ENCODE measurements around the gene OPRM1. TPM values are rescaled to one million over a fixed set of nuclear protein-coding genes. Genes with fewer than 3 reads are reported as not detected.
A peak's percentile ranks its signal among the peaks of the same experiment; 100 is the strongest.

OPRM1 gene
- total RNA-seq, 3 donors from 2014 or later, result 0.57 TPM; not detected in 2

DNA sequence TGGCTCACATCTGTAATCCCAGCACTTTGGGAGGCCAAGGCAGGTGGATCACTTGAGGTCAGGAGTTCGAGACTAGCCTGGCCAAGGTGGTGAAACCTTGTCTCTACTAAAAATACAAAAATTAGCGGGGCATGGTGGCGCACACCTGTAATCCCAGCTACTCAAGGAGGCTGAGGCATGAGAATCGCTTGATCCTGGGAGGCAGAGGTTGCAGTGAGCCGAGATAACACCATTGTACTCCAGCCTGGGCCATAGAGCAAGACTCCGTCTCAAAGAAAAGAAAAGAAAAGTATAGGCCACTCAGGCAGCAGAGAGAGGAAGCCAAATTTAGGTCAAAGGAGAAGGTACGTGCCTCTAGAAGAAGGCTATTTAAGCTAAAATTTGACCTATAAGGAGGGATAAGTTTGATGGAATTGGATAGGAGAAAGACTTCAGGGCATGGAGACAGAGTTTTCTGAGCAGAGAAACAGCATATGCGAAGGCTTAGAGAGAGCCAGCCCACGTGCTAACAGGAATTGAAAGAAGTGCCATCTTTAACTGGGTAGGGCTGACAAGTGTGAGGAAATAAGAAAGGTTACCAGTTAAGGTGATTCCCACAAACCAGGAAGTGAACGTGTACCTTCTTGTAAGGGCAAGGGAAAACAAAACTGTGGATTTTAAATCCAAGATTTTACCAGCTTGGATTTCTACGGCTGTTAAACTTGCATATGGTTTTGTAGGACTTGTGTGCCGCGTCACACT, 203.7 kb downstream of the OPRM1 start:
- Histone ChIP-seq H3K4me1 (ENCODE audit: low read depth) (no peaks in the 10 kb centered on the region), H3K9me3 (no peaks in the 10 kb centered on the region), H3K36me3 (ENCODE audit: low read depth) (no peaks in the 10 kb centered on the region), H3K4me3 (no peak overlapping the region)
- no peak for DNase-seq
- ATAC-seq, result no peak
- TF ChIP-seq, protein P1, sequence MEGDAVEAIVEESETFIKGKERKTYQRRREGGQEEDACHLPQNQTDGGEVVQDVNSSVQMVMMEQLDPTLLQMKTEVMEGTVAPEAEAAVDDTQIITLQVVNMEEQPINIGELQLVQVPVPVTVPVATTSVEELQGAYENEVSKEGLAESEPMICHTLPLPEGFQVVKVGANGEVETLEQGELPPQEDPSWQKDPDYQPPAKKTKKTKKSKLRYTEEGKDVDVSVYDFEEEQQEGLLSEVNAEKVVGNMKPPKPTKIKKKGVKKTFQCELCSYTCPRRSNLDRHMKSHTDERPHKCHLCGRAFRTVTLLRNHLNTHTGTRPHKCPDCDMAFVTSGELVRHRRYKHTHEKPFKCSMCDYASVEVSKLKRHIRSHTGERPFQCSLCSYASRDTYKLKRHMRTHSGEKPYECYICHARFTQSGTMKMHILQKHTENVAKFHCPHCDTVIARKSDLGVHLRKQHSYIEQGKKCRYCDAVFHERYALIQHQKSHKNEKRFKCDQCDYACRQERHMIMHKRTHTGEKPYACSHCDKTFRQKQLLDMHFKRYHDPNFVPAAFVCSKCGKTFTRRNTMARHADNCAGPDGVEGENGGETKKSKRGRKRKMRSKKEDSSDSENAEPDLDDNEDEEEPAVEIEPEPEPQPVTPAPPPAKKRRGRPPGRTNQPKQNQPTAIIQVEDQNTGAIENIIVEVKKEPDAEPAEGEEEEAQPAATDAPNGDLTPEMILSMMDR (IDR thresholded peaks at IDR 0.05), result no peak
- intact Hi-C loops (cut with DNase I, micrococcal nuclease), result no loop called here

DNA sequence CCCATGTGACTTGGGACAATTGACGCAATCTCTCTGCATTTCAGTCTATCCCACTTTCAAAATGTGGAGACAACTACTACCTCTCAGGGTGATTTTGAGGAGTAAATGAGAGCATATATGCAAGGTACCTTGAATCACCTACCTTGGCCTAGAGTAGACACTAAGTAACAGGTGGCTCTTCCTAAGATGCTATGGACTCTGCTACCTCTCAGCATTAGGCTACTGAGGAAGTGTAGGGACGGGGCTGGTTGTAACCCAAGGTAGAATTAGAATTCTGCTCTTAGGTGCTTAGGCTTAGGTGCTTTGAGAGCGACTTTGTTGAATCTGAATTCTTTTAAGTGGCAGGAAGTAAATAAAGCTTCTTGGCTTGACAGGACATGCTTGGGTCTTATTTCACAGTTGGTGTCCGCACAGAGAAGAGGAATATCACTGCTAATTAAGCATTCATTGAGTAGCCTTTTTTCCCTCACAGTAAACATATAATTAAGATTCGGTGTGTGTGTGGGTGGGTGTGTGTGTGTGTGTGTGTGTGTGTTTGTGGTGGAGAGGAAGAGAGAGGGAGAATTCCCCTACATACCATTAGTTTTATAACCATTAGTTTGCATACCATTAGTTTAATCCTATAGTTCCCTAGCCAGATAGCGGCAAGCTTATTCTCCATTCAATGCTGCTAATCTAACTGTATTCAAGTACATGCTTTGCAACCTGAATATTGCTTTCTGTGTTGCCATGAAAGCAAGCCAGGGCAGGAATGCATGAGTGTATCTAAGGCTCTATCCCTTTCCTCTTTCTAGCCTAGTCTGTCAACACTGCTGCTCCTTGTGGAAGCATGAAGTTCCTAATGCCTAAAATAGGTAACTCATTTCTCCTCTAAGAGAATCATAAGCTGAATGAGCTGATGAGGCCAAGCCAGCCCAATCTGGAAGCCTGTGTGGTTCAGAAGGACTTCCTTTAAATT, 205.0 kb downstream of the OPRM1 start:
- intact Hi-C loops (cut with DNase I, micrococcal nuclease), result no loop called here
- TF ChIP-seq, protein P1 (IDR thresholded peaks at IDR 0.05), result no peak
- Histone ChIP-seq H3K36me3 (ENCODE audit: low read depth) (no peaks in the 10 kb centered on the region), H3K9me3 (no peaks in the 10 kb centered on the region), H3K4me1 (ENCODE audit: low read depth) (peaks cover 4% of the 10 kb centered on the region), H3K4me3 (no peak overlapping the region)
- DNase-seq, result no peak
- no peak for ATAC-seq

DNA sequence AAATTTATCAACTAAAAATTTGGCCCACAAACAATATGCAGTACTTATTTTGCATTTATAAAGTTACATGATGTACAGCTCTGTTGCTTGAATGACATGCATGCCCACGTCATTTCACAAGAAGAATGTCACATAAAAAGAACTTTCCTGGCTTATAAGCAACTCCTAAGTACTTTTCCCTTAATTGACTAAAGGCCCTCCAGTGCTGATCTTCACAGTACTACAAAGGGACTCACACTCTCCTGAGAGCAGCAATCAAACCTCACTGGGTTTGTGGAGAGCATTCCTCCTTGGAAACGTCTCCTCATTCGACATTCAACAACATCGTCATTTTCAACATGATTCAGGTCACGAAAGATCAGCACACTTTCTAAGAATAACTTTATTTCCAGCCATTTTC, 206.5 kb downstream of the OPRM1 start:
- ATAC-seq (peak; percentile 7), DNase-seq (no peak)
- H3K36me3 ChIP-seq (ENCODE audit: low read depth), result no peaks in the 10 kb centered on the region
- TF ChIP-seq, protein P1 (IDR thresholded peaks at IDR 0.05), result no peak
- intact Hi-C loops (cut with DNase I, micrococcal nuclease), result no loop called here
- H3K4me1 ChIP-seq (ENCODE audit: low read depth), result peaks cover 7% of the 10 kb centered on the region
- no peaks in the 10 kb centered on the region for H3K9me3 ChIP-seq
- H3K4me3 ChIP-seq, result no peak overlapping the region

DNA sequence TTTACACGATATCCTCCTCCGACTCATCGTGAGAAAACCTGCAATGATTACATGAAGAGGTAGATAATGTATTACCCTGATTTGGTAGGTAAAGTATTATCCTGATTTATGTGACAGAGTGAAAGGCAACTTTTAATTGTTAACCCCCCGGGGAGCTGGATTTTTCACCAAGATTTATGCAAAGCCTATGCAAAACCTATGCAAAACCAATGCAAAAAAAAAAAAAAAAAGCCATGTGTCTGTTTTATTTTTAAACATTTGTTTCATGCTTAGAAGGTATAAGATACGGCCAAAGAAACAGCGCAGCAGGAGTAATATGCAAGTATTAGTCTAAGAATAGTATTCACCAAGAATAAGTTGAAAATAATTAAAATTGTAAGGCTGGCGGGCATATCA, 207.7 kb downstream of the OPRM1 start:
- Histone ChIP-seq H3K4me1 (ENCODE audit: low read depth) (peaks cover 7% of the 10 kb centered on the region), H3K9me3 (no peaks in the 10 kb centered on the region), H3K4me3 (no peak overlapping the region), H3K36me3 (ENCODE audit: low read depth) (no peaks in the 10 kb centered on the region)
- ATAC-seq, result no peak
- no peak for DNase-seq
- TF ChIP-seq, protein P1 (IDR thresholded peaks at IDR 0.05), result no peak
- intact Hi-C loops (cut with DNase I, micrococcal nuclease), result no loop called here

DNA sequence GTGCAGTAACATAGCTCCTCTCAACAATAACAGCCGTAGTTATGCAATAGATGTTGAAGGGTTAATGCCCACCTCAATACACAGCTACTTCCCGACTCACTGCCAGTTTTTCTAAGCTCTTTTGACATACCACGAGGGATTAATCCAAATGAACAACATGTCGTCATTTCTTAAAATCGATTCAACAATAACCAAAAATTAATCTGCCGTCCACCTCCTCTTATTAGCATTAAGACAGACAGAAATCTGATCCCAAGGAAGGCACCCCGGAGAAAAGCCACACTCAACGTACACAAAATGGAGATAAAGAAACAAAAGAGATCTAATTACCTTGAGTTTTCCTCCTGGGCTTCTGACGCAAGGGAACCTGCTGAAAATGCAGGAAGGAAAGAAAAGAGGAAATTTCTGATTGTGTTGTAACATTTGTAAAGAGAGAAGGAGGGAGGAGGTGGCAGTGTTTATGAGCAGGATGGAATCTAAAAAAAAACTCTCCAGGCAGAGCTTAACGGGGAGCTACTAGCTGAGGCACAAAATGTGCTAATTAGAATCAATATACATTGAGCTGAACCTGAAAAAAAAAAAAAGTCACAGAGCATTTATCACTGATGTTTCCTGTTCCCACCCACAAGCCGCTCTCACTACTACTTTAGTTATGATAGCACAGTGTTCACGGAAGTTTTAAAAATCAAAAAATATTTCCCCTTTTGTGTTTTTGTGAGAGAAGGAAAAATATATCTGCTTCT, 208.2 kb downstream of the OPRM1 start:
- peak; percentile 68 for ATAC-seq
- intact Hi-C loops (cut with DNase I, micrococcal nuclease), result no loop called here
- Histone ChIP-seq H3K4me1 (ENCODE audit: low read depth) (peaks cover 7% of the 10 kb centered on the region), H3K4me3 (no peak overlapping the region), H3K9me3 (no peaks in the 10 kb centered on the region), H3K36me3 (ENCODE audit: low read depth) (no peaks in the 10 kb centered on the region)
- no peak for DNase-seq
- TF ChIP-seq, protein P1 (IDR thresholded peaks at IDR 0.05), result no peak
